Measurements from ENCODE around the gene NREP.

The NREP gene

DNA sequence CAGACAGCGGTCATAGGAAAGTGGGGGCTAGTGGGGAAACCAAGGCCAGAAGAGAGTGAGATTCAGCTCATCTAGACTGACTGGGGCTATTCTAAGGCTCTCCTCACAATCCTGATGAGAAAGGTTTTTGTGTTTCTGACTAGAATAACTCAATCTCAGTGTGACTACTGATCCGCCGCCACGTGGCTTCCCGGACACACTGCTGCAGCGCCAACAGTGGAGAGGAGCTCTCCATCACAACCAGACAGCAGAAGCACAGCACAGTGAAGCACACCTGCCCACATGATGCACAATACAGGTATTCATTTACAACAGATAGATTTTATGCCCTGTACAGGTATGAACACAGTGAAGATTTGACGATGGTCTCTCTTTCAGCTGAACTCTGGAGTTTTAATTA is 25.4 kb downstream of the NREP start:
- TF ChIP-seq, protein P1, sequence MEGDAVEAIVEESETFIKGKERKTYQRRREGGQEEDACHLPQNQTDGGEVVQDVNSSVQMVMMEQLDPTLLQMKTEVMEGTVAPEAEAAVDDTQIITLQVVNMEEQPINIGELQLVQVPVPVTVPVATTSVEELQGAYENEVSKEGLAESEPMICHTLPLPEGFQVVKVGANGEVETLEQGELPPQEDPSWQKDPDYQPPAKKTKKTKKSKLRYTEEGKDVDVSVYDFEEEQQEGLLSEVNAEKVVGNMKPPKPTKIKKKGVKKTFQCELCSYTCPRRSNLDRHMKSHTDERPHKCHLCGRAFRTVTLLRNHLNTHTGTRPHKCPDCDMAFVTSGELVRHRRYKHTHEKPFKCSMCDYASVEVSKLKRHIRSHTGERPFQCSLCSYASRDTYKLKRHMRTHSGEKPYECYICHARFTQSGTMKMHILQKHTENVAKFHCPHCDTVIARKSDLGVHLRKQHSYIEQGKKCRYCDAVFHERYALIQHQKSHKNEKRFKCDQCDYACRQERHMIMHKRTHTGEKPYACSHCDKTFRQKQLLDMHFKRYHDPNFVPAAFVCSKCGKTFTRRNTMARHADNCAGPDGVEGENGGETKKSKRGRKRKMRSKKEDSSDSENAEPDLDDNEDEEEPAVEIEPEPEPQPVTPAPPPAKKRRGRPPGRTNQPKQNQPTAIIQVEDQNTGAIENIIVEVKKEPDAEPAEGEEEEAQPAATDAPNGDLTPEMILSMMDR (IDR thresholded peaks at IDR 0.05; ENCODE audit: insufficient read depth, low read length, missing control alignments) = no peak
- POLR2A ChIA-PET = interaction anchor here (0.5 kb wide), 1 partner anchor 199 kb away, joined by 3 read pairs; no protein-coding TSS in a partner anchor
- DNase-seq (ENCODE audit: low read depth, low spot score) = no peak
- CTCF ChIA-PET = interaction anchor here (1.0 kb wide), 1 partner anchor 181 kb away, joined by 5 read pairs; no protein-coding TSS in a partner anchor
- H3K4me3 ChIP-seq (ENCODE audit: low read depth, low read length) = no peak overlapping the region

DNA sequence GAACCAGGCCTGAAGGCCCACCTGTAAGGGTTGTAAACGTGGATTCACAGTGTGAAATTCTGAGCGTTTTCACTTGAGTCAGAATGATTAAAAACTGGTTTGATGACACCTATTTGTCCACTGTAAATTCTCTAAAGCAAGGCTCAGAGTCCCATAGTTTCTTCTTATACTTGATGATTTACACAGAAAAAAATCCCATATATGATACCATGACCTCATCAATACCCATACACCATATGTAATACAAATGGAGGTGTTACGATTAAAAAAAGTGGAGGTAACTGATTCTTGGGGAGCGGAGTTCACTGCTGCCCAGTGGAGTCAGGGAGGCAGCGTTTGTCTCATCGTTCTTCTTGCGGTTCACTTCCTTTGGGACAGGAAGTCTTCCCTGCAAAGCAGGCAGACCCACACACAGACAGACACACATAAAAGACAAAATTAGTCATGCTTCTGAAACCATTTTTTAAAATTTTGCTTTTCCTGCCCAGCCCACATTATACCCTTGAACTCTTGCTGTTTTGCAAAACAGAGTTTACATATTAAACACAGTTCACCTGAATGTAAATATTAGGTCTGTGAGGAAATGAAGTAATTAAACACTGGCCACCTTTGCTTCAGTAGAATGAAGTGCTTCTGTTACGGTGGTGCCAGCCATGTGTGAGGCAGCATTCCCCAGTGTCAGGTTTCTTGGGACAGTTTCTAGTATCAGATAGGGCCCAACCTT is 26.2 kb downstream of the NREP start:
- ChIA-PET CTCF (interaction anchor here (1.0 kb wide), 1 partner anchor 180 kb away, joined by 5 read pairs; no protein-coding TSS in a partner anchor), POLR2A (no interaction called here)
- no peak overlapping the region for H3K4me3 ChIP-seq (ENCODE audit: low read depth, low read length)
- DNase-seq (ENCODE audit: low read depth, low spot score) = no peak
- TF ChIP-seq, protein P1 (IDR thresholded peaks at IDR 0.05; ENCODE audit: insufficient read depth, low read length, missing control alignments) = no peak

DNA sequence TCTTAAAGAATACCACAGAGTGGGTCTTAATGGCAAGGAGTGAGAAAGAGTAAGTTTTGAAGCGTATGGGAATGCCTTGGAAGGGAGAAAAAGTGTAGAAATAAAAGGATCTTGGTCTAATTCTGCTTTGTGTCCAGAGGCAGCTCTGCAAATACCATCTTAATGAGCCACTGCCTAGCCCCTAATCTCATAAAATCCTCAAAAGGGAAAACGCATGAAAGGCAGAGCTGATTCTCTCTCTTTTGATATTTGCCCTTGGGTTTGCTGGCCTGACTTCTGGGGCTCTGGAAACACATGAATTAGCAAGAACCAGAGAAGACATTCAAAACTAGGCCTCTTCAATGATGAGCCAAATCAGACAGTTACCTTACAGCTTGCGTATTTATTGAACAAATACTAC is 28.1 kb downstream of the NREP start:
- ChIA-PET CTCF (interaction anchor here (2.4 to 5.4 kb wide), 3 partner anchors 8 to 197 kb away, joined by 7 to 23 read pairs (median 8); no protein-coding TSS in a partner anchor), POLR2A (no interaction called here)
- no peak for DNase-seq (ENCODE audit: low read depth, low spot score)
- no peak overlapping the region for H3K4me3 ChIP-seq (ENCODE audit: low read depth, low read length)
- TF ChIP-seq, protein P1 (IDR thresholded peaks at IDR 0.05; ENCODE audit: insufficient read depth, low read length, missing control alignments) = no peak

GRCh38 chr5:111726986-111727385 is 30.0 kb downstream of the NREP start:
- ChIA-PET POLR2A (interaction anchor here (0.8 kb wide), 1 partner anchor 9 kb away, joined by 3 read pairs; no protein-coding TSS in a partner anchor), CTCF (interaction anchor here (0.9 to 5.4 kb wide), 4 partner anchors 9 to 195 kb away, joined by 3 to 23 read pairs (median 8); no protein-coding TSS in a partner anchor)
- H3K4me3 ChIP-seq (ENCODE audit: low read depth, low read length) = no peak overlapping the region
- DNase-seq (ENCODE audit: low read depth, low spot score) = no peak
- TF ChIP-seq, protein P1 (IDR thresholded peaks at IDR 0.05; ENCODE audit: insufficient read depth, low read length, missing control alignments) = no peak

GRCh38 chr5:111722140-111722539 is 34.9 kb downstream of the NREP start:
- TF ChIP-seq, protein P1 (IDR thresholded peaks at IDR 0.05; ENCODE audit: insufficient read depth, low read length, missing control alignments) = no peak
- DNase-seq (ENCODE audit: low read depth, low spot score) = no peak
- CTCF ChIA-PET = interaction anchor here (1.3 kb wide), 1 partner anchor 190 kb away, joined by 6 read pairs; no protein-coding TSS in a partner anchor
- POLR2A ChIA-PET = interaction anchor here (1.3 kb wide), 1 partner anchor 424 kb away, joined by 5 read pairs; no protein-coding TSS in a partner anchor
- H3K4me3 ChIP-seq (ENCODE audit: low read depth, low read length) = no peak overlapping the region

GRCh38 chr5:111720333-111720890 is 36.6 kb downstream of the NREP start:
- H3K4me3 ChIP-seq (ENCODE audit: low read depth, low read length) = no peak overlapping the region
- TF ChIP-seq, protein P1 (IDR thresholded peaks at IDR 0.05; ENCODE audit: insufficient read depth, low read length, missing control alignments) = no peak
- ChIA-PET POLR2A (interaction anchor here (0.7 to 1.9 kb wide), 2 partner anchors 37 to 277 kb away, joined by 4 to 5 read pairs; no protein-coding TSS in a partner anchor), CTCF (interaction anchor here (0.8 to 1.0 kb wide), 5 partner anchors 30 to 426 kb away, joined by 3 to 4 read pairs (median 3); no protein-coding TSS in a partner anchor)
- no peak for DNase-seq (ENCODE audit: low read depth, low spot score)
